Stimulated activated CD8-positive, alpha-beta memory T cell treated with anti-CD3 and anti-CD28 coated beads, Interleukin-4, amount 100 ng/mL, for 48 hours (primary cell): ENCODE measurements around the gene PPARA.
A peak's percentile ranks its signal among the peaks of the same experiment; 100 is the strongest.

Experiments used
- DNase-seq: peaks from one replicate; pipeline ENCODE4 v3.0.0-alpha.2; 2020

PPARA gene

DNA sequence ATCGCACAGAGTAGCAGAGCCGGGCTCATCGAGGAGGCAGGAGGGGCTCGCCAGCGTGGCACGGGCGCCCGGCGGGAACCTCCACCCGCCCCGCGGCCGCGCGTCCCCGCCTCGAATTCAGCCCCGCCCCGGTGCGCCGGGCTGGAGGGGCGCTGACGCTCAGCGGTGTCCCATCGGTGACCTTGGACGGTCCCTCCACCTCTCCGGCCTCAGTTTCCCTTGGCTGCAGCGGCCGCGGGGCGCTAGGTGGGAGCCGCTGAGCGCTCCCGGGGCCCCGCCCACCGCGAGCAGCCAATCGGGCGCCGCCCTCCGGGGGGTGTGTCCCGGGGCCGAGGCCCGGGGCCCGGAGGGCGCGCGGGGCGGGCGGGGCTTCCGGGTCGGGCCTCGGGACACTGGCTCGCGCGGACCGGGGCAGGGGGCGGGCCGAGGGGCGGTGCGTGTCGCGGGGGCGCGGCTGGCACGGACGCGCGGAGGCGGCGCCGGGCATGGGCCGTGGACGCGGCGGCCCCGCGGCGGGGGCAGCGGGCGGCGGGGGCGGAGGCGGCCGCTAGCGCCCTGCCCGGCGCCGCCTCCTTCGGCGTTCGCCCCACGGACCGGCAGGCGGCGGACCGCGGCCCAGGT lies at the start of gene PPARA:
TSS of gene PPARA (plus strand) at position 493 of the 621 bp plus-strand sequence. CDS start 47,858 bp downstream, outside the sequence.
- DNase-seq, result peak; percentile 91

- no peak for DNase-seq
These were observed 48.2 kb upstream of the PPARA start for GRCh38 chr22:46102159-46102558.

GRCh38 chr22:46102752-46103151 lies 47.6 kb upstream of the PPARA start:
- no peak for DNase-seq

- no peak for DNase-seq
These were observed 47.1 kb upstream of the PPARA start for GRCh38 chr22:46103181-46103580.

- DNase-seq, result no peak
These were observed 46.7 kb upstream of the PPARA start for GRCh38 chr22:46103664-46104063.

DNA sequence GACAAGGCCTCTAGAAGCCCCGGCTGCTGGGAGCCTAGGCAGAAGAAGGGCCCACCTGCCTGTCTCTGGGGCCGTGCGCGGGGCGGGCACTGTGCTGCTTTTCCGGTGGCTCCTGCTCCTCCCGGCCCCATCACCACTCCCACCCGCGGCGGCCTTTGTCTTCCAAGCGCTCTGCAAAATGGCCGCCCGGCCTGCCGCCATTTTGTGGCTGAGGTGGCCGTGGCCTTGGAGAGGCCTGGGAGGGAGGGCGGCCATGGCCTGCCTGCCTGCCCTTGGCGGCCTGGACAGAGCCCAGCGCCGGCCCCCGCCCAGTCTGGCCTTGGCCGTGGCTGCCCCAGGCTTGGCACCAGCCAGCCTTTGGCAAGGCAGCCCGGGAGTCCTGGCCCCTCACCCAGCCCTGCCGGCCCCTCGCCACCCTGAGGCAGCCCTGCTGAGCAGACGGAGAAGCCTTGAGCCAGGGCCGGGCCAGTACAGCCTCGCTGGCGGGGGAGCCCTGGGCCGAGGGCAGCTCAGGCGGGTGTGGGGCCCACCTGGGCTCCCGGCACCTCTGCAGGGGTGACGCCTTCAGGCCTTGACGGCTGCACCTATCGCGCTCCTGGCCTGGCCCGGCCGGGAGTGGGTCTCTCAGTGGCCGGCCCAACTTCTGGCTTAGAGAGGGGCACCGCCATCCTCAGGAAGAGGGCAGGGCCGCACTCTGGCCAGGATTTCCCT lies 46.0 kb upstream of the PPARA start:
- no peak for DNase-seq

DNA sequence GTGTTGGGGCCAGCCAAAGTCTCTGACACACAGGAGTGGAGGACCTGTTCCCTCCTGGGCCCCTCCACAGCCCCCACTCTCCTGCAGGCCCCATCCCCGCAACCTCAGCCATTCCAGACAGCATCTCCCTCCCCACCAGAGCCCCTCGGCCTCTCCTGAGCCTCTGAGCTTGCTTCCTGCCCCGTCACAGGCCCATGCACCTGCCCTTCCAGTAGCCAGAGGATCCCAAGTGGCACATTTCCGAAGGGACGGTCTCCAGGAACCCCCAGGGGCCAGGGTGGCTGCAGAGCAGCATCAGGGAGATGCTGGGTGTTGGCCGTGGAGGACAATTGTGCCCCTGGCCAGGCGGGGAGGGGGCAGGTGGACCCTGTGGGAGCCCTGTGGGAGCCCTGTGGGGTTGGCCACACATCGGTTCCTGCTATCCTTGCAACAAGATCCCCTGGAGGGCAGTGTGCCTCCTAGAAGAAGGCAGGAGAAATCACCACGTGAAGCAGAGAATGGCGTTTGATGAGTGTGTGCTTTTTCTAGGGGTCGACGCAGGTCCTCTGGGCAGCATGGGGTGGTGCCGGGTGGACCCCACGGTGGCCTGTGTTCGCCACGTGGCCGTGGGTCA lies 45.3 kb upstream of the PPARA start:
- no peak for DNase-seq

- no peak for DNase-seq
These were observed 44.6 kb upstream of the PPARA start for GRCh38 chr22:46105494-46106278.

DNA sequence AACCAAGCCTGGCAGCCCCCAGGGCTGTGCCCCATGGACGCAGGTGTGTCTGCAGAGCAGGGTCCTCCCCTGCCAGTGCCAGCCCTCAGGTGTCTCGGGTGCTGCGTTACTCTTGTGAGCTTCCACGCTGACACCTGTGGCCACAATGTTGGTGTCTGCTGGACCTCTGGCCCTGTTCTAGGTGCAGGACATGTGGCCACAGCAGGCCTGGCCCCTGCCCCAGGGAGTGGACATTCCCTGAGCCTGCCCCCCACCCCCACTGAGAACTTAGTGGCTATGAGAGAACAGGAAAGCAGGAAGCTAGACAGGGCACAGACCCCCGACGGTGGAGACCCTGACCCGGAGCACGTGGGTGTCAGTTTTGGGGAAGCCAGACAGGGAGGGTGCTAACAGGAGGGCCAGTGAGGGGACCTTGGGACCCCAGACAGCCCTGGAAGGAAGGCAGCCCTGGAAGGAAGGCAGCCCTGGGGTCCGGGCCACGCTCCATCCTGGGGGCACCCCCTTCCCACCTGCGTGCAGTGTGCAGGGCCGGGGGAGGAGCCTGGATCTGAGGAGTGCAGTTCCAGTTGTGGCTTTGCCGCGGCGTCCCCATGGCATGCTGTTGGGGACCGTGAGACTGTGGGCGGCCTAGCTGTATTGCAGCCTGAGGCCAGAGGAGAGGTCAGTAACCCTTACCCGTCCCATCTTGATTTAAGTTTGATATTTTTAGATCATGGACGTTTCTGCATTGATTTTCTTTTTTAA lies 43.9 kb upstream of the PPARA start:
- no peak for DNase-seq

- DNase-seq, result no peak
These were observed 43.1 kb upstream of the PPARA start for GRCh38 chr22:46107089-46107664.

GRCh38 chr22:46107753-46108563 lies 42.4 kb upstream of the PPARA start:
- DNase-seq, result no peak

GRCh38 chr22:46108564-46109473 lies 41.5 kb upstream of the PPARA start:
- no peak for DNase-seq

DNA sequence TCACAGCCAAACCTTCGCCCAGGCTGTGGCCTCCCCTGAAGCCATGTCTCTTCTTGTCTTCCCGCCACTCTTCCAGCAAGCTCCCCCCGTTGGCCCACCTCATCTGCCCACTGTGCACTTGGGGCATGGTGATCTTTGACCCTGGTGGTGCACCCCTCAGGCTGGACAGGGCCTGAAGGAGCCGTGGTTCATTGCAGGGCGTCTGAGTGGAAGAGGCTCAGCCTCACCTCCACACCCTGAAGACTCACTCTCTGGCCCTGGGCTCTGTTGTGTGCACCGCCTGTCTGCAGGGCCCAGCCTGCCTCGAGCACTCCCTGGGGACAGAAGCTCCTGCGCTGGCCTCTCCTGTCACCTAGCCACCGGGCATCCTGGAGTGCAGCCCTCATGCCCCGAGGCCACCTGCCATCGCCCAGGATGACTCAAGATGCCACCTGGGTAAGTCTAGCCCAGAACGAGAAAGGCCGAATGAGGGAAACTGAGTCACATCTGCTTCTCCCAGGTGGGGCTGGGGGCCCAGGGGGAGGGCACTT lies 40.8 kb upstream of the PPARA start:
- DNase-seq, result no peak

DNA sequence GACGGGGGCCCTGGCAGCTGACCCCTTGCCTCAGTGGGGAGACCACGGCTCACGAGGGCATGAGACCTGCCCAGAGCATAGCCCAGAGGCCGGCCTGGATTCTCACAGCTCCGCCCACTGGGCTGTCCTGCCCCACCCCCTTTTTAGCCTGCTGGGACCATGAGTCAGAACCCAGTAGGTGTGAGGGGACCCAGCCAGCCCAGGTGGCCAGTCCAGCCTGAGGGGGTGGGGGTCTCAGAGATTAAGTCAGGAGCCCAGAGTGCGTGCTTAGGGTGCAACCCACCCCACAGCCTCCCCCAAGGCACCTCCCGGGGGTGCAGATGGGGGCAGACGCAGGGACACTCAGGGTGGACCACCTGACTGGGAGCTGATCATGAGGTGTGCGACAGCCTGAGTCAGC lies 40.1 kb upstream of the PPARA start:
- DNase-seq, result peak; percentile 39

DNA sequence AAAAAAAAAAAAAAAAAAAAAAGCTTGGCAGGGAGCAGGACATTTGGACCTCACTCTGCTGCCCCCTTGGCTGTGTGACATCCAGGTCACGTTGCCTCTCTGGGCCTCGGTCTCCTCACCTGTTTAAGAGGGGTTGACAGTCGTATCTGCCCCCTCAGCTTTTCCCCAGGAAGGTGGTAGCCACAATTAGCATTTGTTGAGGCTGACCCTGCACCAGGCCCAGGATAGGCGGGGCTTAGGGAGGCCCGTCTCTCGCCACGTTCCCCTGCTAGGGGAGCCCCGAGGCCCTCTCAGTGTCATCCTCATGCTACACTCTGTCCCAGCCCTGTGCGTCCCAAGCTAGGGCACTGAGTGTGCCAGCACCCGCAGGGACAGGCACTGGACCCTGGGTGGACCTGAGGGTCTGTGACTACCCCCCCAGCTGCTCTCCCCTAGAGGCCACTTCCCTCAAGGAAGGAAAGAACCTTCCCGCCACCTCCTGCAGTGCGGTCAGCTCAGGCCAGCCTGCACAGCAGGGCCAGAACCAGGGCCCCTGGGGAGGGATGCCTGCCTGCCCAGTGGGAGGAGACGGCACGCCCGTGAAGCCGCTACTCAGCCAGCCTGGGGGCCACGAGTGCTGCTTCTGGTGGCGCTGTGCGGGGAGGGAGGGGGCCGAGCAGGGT lies 38.5 kb upstream of the PPARA start:
- DNase-seq, result no peak

- DNase-seq, result no peak
These were observed 37.9 kb upstream of the PPARA start for GRCh38 chr22:46112405-46112804.

DNA sequence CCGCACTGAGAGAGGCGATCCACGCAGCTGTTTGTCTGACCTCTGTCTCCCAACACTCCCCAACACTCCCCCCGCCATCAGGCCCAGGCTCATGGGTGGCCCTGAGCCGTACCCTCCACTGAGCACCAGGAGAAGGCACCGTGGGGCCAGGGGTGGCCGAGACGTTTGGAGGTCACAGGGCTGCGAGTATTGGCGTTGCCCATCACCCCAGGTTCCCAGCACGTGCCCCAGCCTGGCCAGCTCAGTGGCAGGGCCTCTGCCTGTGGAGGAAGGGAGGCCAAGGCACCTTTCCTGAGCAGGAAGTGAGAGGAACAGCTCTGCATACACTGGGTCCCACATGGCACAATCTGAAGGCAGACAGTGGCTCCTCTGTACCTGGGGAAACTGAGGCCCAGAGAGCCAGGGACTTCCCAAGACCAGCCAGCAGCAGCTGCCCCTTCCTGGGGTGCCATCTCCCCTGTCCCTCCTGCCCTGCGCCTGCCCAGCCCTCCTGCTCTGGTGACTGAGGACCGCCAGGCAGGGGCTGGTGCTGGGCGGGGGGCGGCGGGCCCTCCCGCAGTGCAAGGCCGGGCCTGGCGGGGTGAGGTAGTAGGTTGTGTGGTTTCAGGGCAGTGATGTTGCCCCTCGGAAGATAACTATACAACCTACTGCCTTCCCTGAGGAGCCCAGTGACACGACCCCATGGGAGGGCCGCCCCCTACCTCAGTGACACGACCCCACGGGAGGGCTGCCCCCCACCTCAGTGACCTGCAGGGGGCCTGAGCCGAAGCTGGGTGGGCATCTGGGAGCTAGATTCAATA lies 37.0 kb upstream of the PPARA start:
- no peak for DNase-seq

DNA sequence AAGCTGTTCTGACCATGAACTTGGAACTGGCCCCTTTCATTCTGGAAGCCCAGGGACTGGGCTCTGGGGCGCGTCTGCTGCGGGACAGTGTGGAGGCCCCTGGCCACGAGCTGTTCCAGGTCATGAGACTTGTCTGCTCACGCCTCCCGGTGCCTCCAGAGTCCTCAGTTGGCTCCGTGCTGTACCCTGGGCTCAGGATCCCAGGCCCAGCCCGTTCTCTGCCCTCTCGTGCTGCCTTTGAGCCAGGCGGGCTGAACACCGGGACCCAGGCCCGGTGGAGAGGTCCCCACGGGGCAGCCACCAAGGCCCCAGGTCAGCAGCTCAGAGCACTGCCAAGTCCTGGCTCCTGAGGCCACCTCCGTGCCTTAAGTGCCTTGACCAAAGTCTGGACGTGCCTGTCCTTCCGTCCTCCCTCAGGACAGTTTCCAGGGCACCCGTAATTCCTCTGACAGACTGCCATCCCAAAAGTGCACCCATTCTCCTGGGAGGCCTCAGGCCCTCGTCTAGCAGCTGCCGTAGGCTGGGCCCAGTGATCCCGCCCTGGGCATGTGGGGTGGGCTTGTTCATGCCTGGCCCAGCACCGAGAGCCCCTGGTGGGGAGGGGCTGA lies 36.3 kb upstream of the PPARA start:
- no peak for DNase-seq
